NCI-H1417 treated with DMSO at 0.1 percent for 48 hours (cell line): ENCODE data around the gene GINS1.
"Not testable (repeated sequence)": the region's sequence is repeated elsewhere in the genome, so short reads cannot be mapped to it uniquely, and the experiment has no call there.

Experiments
- DNase-seq: peaks from one replicate; lab custom pipeline; 2025; lab: John Stamatoyannopoulos, UW

The GINS1 gene

DNA sequence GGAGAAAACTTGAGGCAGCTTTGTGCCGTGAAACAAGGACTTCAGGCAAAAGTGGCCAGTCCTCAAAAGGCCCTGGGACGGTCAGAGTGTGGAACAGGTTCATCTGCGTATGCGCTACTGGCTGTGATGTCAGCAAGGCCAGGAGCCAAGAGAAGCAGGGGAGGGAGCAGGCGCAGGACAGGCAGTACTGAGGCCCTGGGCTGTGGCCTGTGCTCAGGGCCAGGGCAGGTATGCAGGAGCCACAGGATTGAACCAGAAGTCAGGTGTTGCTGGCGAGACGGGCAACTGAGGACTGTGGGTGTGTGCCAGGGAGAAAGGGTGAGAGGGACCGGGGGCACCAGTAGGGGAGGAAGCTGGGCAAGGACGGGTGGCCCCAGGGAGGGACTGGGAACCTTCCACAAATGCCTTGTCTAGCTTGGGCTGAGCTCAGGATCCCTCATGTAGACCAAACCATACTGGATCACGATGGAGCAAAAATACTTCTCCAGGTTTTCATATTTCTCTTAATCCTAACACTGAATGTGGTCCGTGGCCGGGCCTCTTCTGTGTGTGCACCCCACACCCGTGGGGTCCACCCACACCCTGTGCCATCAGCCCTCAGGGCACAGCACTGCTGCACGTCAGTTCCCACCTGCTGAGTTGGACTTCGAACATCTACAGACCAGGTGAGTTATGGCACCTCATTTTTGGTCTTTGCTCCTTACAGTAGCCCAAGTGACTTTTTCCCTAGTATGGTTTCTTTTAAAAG, 46.9 kb downstream of the GINS1 start:
- no peak for DNase-seq

DNA sequence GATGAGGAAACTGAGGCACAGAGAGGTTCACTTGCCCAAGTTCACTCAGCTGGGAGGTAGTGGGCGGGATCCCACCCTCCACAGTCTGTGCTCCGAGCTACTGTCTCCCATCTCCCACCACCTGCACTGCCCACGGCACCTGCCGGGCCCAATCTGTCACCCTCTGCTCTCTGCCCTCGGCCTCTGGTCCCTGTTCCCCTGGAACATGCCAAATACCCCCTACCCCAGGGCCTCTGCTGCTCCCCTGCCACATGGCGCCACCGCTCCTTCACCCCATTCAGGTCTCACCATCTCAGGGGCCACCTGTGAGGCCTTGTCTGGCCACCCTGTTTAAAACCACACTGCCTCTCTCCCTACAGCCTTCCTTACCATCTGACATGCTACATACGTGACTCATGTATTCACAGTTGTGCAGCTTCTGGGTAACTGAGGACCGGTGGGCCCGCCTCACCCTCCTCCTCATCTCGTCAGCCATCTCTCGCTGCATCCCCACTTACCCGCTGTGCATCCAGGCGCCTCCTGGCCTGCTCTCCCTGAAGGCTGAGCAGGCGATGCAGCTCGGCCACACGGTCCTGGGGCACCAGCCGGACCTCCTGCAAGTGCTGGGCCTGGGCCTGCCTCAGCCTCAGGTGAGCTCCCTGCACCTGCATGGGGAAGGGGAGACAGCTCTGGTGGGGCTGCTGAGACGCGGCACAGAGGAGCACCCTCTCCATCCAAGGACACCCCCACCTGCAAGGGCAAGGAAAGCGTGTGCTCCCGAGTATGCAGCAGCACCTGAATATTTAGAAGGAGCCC, 50.6 kb downstream of the GINS1 start:
- no peak for DNase-seq

DNA sequence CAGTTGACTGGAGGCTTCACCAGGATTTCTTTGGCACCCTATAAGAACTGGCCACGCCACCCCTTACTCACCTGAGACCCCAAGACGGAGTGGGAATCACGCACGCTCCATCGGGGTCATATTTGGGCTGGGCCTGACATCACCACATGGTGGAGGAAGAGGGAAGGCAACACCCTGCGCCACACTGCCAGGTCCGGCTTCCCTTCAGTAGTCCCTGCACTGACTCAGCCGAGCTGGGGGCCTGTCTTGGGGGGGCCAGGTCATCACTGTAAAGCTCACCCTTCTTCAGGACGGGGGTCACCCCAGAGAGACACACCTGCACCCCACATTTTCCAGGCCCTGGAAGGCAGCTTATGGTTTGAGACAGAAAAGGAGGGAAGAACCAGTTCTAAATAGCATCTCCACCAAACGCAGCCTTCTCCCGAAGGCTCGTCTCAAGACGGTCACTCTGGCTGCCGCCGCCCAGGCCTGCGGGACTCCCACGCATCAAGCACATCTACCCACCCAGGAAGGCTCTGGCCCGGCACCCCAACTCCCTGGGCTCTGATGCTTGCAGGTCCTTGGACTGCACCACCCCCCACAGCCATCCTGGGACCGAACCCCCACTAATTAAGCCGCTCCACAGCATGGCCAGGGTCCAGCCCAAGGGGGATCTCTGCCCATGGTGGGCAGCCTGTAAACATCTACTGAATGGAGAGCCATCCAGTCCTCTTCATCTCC, 51.8 kb downstream of the GINS1 start:
- no peak for DNase-seq

DNA sequence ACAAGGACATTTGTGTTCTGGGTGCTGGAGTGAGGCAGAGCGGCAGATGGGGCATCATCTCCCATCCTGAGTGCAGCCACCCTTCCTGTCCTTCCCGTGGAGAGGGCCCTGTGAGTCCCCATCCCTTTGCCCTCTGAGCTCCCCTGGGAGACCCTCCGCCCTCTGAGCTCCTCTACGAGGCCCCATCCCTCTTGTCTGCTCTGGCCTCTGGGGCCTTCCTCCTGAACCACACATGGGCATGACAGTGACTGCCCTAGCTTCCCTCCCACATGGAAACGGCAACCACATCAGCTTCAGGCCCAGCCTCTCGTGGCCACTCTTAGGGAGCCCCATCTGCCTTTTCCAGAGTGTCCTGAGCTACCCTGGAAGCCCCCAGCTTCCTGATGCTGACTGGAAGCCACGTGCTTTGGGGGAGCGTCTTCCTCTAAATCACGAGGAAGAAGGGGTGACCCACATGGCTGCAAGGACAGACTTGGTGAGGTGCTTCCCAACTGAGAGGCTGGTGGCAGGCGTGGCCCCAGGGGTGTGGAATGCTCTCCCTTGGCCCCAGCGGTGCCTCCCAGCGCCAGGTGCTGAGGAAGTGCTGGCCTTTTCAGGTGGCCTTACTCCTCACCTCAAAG, 52.6 kb downstream of the GINS1 start:
- DNase-seq: no peak

DNA sequence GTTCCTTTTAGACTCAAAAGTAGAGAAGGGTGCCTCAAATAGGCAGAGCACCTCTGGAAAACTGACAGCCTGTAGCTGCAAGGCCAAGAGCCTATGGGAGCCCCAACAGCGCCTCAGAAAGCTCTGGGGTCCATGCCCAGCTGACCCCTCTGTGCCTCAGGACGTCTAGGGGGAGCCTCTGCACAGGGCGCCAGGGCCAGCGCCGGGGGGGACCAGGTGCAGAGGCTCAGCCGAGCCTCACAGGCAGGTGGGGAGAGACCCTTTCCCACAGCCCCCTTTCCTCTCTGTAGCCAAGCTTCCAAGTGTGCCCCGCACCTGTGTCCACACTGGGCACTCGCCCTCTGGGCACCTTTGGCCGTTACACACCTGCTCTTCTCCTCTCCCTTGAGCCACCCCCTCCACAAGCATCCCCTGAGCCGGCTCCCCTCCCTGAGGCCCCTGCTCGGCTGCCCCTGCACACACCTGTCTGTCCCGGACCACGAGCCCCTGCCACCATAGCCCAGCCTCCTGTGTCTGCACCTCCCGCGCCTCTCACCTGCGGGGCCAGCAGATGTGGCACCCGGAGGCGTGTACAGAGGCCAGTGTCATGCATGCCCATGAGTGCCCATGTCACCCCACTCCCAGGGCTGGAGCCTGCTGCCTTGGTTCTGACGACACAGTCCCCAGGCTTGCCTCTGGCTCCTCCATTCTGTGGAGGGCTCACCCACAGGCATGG, 53.2 kb downstream of the GINS1 start:
- no peak for DNase-seq

DNA sequence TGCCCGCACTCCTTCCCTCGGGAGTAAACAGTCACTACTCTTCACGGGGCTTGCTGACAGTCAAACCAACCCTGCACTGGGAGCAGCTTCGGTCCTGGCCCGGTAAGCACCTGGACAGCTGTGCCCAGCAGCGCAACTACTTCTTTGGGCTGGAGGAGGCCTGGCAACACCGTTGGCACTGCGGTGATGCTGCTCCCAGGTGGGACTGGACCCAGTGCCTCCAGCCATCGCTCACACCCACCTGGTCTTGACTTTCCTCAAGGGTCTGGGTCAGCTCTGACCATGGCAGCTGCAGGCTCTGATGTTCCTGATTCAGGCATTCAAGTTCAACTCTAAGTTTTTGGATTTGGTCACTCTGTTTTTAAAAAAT, 53.8 kb downstream of the GINS1 start:
- DNase-seq: no peak

DNA sequence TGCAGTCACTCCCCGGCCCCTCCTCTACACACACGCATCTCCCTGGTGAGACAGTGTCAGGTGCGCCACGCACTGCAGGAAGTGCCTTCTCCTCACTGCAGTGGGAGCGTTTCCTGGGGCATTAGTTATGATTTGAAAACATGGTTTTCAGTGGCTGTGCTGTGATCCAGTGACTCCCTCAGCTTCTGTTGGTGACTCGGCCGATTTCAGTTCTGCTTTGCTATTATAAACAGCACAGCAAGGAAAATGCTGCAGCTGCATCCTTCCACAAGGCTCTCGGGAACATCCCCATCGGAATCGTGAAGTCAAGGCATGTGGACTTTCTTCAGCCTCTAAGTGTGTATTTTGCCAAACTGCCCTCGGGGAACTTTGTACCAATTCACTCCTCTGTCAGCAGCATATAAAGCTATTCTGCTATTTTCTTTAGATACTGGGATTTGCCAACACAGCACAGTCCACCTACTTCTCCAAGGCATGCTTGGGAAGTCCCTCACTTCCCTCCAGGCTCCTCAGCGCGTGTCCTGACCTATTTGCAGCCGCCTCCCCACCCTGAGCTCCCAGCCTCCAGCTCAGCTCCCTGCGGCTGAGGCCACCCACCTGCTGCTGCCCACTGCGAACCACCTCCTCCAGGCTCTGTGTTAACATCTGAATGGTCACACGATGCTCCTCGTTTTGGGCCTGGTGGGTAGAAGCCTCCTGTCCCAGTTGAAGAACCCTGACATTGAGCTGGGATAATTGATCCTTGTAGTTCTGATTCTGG, 54.5 kb downstream of the GINS1 start:
- no peak for DNase-seq

DNA sequence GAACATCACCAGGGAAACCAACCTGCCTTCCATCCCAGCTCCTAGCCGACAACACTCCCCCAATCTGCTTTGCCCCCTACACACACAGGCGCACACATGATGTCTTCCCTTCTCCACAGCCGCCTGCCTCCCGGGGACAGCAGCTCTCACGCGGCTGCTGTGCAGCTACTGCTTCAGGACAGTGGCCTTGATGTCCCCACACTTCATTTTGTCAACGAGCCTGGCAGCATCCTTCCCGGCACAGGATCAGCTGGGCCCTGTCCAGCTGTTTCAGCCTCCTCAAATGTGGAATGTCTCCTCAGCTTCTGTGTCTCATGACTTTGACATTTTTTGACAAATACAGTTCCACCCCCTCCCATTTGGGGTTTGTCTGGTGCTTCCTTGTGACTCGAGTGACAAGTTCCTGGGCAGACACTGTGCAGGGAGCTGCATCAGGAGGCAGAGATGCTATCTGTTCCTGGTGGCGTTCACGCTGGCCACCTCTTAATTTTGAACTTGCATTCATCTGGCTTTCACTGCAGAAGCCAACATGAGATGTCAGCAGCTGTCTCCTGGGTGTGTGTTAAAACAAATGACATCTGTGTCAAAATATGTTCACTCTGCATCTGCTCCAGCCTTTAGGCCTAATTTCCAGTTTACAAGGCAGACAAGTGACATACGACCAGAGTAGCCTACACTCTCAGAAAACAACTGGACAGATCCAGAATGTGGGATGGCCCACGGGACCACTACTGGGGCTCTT, 57.2 kb downstream of the GINS1 start:
- no peak for DNase-seq

DNA sequence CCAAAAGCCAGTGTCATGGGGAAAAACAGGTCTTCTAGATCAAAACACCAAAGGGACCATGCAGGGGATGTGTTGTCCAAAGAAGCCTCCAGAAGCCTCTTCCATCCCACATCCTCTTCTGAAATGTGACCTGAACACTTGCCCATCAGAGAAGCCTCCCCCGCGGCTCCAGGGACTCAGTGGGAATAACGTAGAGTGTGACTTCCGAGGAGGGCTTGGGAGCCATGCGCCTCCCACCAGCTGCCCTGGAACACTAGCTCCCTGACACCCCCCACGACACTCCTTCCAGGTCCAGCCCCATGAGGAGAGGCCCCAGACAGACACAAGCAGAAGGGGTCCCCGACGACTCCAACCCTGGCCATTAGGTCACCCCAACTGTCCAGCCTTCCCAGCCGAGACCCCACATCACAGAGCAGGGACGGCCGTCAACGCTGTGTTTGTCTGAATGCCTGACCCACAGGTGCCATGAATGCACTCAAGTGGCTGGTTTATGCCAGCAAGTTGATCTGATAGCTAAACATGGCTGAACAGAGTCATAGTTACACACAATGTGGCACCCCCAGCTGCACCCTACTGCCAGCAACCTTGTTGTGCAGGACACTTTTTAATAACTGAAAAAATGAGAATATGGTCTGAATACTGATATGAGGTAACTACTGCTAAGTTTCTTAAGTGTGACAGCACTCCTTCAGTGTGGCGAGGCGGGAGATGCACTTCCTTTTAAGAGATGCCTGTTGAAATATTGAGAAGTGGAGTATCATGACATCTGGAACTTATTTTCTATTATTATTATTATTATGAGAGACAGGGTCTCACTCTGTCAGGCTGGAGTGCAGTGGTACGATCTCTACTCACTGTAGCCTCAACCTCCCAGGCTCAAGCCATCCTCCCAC, 58.0 kb downstream of the GINS1 start:
- no peak for DNase-seq

DNA sequence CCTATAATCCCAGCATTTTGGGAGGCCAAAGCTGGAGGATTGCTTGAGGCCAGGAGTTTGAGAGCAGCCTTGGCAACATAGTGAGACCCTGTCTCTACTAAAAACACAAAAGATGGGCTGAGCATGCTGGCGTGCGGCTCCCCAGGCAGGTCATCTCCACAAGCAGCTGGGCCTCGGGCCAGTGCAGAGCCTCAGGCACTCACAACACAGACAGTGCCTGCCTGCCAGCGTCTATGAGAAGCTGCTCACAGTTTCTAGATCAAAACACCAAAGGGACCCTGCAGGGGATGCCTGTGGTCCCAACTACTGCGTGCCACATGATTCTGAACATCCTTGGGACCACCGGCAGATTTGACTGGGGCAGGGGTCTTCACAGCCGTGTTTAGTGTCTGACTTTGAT, 59.4 kb downstream of the GINS1 start:
- DNase-seq: no peak

DNA sequence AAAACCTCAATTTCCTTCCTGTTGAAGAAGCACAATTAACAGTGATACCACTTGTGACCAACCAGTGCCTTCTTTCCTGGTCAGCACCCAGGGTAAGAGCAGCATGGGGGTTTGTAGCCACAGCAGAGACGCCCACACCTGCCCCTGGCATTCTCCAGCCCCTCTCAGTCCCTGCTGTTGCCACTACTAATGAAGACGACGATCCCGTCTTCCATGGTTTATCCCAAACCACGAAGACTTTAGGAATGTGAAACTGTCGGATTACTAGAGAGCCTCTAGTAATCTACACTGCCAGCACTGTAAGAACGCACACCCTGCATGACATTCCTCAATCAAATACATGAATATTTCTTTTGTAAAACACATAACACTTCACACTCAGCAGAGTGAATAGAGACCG, 60.0 kb downstream of the GINS1 start:
- no peak for DNase-seq

DNA sequence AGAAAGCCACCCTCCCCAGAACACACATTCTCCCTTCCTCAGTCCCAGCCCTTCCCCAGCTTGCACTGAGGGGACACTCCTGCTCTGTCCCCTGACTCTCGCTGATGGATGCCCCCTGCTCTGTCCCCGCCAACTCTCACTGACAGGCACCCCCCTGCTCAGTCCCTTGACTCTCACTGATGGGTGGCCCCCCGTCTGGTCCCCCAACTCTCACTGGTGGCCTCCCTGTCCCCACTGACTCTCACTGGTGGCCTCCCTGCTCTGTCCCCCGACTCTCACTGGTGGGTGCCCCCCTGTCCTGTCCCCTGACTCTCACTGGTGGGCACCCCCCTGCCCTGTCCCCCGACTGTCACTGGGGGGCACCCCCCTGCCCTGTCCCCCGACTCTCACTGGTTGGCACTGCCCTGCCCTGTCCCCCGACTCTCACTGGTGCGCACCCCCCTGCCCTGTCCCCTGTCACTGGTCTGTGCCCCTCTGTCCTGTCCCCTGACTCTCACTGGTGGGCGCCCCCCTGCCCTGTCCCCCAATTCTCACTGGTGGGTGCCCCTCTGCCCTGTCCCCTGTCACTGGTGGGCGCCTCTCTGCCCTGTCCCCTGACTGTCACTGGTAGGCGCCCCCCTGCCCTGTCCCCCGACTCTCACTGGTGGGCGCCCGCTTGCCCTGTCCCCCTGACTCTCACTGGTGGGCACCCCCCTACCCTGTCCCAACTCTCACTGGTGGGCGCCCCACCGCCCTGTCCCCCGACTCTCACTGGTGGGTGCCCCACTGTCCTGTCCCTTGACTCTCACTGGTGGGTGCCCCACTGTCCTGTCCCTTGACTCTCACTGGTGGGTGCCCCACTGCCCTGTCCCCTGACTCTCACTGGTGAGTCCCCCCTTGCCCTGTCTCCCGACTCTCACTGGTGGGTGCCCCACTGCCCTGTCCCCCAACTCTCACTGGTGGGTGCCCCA, 60.9 kb downstream of the GINS1 start:
- no peak for DNase-seq

DNA sequence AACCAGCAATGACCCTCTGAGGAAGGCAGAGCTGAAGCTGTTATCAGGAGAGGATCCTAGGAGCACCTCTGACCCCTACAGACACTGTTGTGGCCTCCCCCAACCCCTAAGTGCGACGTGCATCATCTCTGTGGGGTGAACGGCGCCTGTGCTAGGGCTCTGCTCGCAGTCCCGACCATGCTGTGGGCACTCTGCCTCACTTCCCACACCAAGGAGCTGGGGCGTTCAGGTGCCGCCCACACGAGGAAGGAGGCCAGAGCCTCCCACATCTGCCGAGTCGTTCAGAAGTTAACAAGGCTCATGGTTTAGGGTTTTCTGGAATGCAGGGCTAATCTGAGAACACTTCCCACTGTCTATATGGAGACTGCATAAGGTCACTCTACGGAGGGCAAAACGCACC, 62.1 kb downstream of the GINS1 start:
- no peak for DNase-seq

DNA sequence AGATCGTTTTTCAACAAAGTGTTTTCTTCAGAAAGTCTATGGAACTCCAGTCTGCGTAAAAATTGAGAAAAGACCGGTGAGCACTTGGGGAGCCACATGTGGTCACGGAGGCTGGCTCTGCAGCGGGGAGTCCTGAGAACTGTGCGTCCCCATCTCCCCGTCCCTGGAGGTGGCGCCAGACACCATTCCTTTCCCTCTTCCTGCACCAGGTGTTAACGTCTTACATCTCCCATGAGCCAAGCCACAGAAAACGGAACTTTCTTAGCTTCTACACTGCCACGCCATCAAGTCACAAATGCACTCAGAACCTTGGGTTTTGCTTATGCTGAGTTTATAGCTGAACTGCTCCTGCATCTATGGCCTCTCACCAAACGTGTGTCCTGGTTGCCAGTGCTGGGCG, 62.6 kb downstream of the GINS1 start:
- no peak for DNase-seq

DNA sequence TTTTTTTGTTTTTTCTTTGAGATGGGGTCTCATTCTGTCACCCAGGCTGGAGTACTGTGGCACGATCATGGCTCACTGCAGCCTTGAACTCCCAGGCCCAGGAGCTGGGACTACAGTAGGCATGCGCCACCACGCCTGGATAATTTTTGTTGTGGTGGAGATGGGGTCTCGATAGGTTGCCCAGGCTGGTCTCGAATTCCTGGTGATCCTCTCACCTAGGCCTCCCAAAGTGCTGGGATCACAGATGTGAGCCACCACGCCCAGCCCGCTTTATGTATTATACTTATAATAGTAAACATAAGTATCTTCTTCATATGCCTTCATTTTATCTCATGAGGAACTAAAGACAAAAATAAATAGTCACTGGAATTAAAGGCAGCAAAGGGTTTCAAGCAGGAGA, 63.5 kb downstream of the GINS1 start:
- no peak for DNase-seq

DNA sequence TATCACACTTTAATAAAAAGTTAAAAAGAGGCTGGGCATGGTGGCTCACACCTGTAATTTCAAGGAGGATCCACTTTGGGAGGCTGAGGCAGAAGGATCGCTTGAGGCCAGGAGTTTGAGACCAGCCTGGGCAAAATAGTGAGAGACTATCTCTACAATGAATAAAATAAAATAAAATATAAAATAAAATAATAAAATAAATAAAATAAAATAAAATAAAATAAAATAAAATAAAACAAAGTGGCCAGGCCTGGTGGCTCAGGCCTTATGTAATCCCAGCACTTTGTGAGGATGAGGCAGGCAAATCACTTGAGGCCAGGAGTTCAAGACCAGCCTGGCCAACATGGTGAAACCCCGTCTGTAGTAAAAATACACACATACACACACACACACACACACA, 65.8 kb downstream of the GINS1 start:
- DNase-seq: not testable (repeated sequence)

DNA sequence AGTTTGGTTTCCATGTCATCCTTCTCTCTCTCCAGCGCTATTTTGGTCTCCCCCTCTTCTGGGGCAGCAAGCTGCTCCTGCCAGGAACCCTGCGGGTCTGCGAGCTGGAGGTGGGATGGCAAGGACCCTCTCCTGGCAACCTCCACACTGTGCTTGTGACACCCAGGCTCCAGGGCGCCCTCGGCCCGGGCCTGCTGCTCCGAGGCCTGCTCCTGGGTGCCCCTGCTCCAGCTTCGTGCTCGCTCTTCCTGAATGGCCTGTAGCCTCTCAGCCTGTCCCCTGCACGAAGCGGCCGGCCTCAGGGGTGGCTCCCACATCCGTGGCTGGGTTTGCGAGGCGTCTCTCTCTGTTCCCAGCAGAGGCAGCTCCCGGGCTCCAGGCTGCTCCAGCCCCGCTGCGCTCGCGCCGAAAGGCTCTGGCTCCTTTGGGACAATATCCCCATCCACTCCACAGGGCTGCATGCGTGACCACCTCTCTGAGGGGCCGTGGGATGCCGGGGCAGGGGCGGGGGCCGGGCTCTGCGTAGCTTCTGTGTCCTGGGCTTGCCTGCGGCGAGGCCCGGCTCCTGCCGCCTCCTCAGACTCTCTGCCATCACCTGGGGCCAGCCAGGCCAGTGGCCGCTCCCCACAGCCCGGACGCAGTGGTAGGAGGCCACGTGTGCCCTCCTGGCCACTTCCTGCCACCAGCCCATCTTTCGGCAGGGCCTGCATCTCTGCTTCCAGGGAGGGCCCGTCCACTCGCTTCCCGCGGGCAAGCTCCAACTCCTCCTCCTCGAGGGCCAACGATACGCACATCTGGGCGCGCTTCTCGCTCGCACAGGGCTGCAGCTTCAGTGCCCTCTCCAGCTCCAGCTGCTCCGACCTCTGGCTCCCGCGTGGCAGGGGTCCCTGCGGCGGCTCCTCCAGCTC, 68.9 kb downstream of the GINS1 start:
- DNase-seq: no peak
